Measurements from ENCODE around the gene NUP205. TPM values are rescaled to one million over a fixed set of nuclear protein-coding genes. Genes with fewer than 3 reads are reported as not detected.

NUP205 gene
- total and polyA plus RNA-seq, 11 donors = 9.4 to 18.6 (median 13.6) TPM

GRCh38 chr7:135597181-135597925 lies 39.6 kb downstream of the NUP205 start:
- Histone ChIP-seq H3K4me3 (no peak overlapping the region), H3K36me3 (peaks cover 0 to 95% (median 83%) of the 10 kb centered on the region in 9 donors), H3K27ac (no peak overlapping the region), H3K27me3 (no peaks in the 10 kb centered on the region), H3K4me1 (peaks cover 0 to 4% (median 0%) of the 10 kb centered on the region in 12 donors), H3K9me3 (no peaks in the 10 kb centered on the region)
- intact Hi-C loops (cut with DNase I) = no loop called here
- no peak for ATAC-seq
- TF ChIP-seq, protein P1, sequence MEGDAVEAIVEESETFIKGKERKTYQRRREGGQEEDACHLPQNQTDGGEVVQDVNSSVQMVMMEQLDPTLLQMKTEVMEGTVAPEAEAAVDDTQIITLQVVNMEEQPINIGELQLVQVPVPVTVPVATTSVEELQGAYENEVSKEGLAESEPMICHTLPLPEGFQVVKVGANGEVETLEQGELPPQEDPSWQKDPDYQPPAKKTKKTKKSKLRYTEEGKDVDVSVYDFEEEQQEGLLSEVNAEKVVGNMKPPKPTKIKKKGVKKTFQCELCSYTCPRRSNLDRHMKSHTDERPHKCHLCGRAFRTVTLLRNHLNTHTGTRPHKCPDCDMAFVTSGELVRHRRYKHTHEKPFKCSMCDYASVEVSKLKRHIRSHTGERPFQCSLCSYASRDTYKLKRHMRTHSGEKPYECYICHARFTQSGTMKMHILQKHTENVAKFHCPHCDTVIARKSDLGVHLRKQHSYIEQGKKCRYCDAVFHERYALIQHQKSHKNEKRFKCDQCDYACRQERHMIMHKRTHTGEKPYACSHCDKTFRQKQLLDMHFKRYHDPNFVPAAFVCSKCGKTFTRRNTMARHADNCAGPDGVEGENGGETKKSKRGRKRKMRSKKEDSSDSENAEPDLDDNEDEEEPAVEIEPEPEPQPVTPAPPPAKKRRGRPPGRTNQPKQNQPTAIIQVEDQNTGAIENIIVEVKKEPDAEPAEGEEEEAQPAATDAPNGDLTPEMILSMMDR (IDR thresholded peaks at IDR 0.05) = no peak
- no peak for TF ChIP-seq POLR2A (IDR thresholded peaks at IDR 0.05)
- 82 to 86% (median 83%) methylated on average over 2 of the region's 2 CpGs for WGBS, 4 donors
- DNase-seq = no peak

- TF ChIP-seq, protein P1 (IDR thresholded peaks at IDR 0.05) = no peak
- no peak for TF ChIP-seq POLR2A (IDR thresholded peaks at IDR 0.05)
- H3K27ac ChIP-seq = no peak overlapping the region
- no peaks in the 10 kb centered on the region for H3K9me3 ChIP-seq
- 74 to 81% (median 78%) methylated on average over 6 of the region's 6 CpGs for WGBS, 4 donors
- peaks cover 0 to 95% (median 83%) of the 10 kb centered on the region in 9 donors for H3K36me3 ChIP-seq
- H3K27me3 ChIP-seq = no peaks in the 10 kb centered on the region
- no peak for ATAC-seq
- no peak for DNase-seq
- intact Hi-C loops (cut with DNase I) = no loop called here
- H3K4me3 ChIP-seq = no peak overlapping the region
- H3K4me1 ChIP-seq = peaks cover 0 to 4% (median 0%) of the 10 kb centered on the region in 12 donors
Observed at GRCh38 chr7:135597926-135598305, 40.2 kb downstream of the NUP205 start.

GRCh38 chr7:135599471-135599870 lies 41.8 kb downstream of the NUP205 start:
- ATAC-seq = no peak

DNA sequence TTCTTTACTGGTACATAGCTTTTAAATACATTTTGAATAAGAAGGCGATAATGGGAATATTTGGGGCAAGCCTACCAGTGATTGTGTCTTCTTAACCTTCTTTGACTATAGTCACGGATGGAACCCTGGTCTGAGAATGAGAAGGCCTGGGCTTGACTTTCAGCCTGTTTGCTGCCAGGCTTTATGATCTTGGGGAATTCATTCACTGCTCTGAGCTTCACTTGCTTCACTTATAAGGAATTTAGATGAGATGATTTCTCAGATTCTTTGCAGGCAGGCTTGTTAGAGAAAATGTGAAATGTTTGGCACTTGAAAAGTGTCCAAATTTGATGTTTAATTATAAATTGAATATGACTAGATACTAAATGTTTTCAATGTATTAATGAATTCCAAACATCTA lies 42.5 kb downstream of the NUP205 start:
- ATAC-seq (no peak), DNase-seq (no peak)
- H3K9me3 ChIP-seq = no peaks in the 10 kb centered on the region
- peaks cover 0 to 4% (median 0%) of the 10 kb centered on the region in 12 donors for H3K4me1 ChIP-seq
- H3K27me3 ChIP-seq = no peaks in the 10 kb centered on the region
- H3K4me3 ChIP-seq = no peak overlapping the region
- TF ChIP-seq POLR2A (IDR thresholded peaks at IDR 0.05) = no peak
- TF ChIP-seq, protein P1 (IDR thresholded peaks at IDR 0.05) = no peak
- H3K36me3 ChIP-seq = peaks cover 0 to 95% (median 83%) of the 10 kb centered on the region in 9 donors
- 95 to 97% (median 96%) methylated on average over 2 of the region's 2 CpGs for WGBS, 4 donors
- intact Hi-C loops (cut with DNase I) = no loop called here
- H3K27ac ChIP-seq = no peak overlapping the region

More at GRCh38 chr7:135599471-135599870, 41.8 kb downstream of the NUP205 start:
- Histone ChIP-seq H3K9me3 (no peaks in the 10 kb centered on the region), H3K27ac (no peak overlapping the region), H3K27me3 (no peaks in the 10 kb centered on the region), H3K4me1 (peaks cover 0 to 4% (median 0%) of the 10 kb centered on the region in 12 donors), H3K4me3 (no peak overlapping the region), H3K36me3 (peaks cover 0 to 95% (median 83%) of the 10 kb centered on the region in 9 donors)
- DNase-seq = no peak
- intact Hi-C loops (cut with DNase I) = no loop called here
- TF ChIP-seq POLR2A (IDR thresholded peaks at IDR 0.05) = no peak
- TF ChIP-seq, protein P1 (IDR thresholded peaks at IDR 0.05) = no peak

Data from heart left ventricle (tissue), 16 donors.